SK-N-SH (cell line): ENCODE results near the gene FIGNL2. TPM values are rescaled to one million over a fixed set of nuclear protein-coding genes. Genes with fewer than 3 reads are reported as not detected.
A peak's percentile ranks its signal among the peaks of the same experiment; 100 is the strongest.

Experiments
- CTCF ChIA-PET: fragments of 300-600, 350-600 bp; formaldehyde crosslinking; extraction: SDS; loops from one replicate; lab custom pipeline; 2021; lab: Yijun Ruan, JAX
- POLR2A ChIA-PET: fragments of 350-600 bp; sonication (Branson Sonifier 250); formaldehyde crosslinking; extraction: SDS; loops from one replicate; lab custom pipeline; 2020; ENCODE audit warnings: antibody characterized with exemption, inconsistent platforms; lab: Yijun Ruan, JAX
- DNase-seq: peaks from one replicate; pipeline ENCODE4 v3.0.0; 2012
- H2AFZ ChIP-seq: fragments of 200-600 bp; sonication (generic); 2 replicates; pipeline ENCODE4 v1.8.1; 2016; ENCODE audit warnings: antibody characterized with exemption, mild to moderate bottlenecking, low read depth
- H3F3A ChIP-seq: fragments of 200-600 bp; sonication (generic); replicated peaks from 2 replicates; pipeline ENCODE3; 2016; ENCODE audit warnings: antibody characterized with exemption, mild to moderate bottlenecking; ENCODE audit not compliant: insufficient read depth
- H3K27ac ChIP-seq, 2 experiments: fragments of 200-500 bp in 1 of 2; fragments of 200-600 bp in 1 of 2; sonication (Bioruptor generic) in 1 of 2; sonication (generic), shearing (Covaris generic) in 1 of 2; 2 replicates each; pipeline versions ENCODE4 v1.5.1 to v1.6.1; 2014 to 2016; ENCODE audit warnings: low read depth in 2 of 2, inconsistent platforms in 1 of 2, low read length in 1 of 2, mild to moderate bottlenecking in 1 of 2, mixed read lengths in 1 of 2
- H3K27me3 ChIP-seq: fragments of 200-600 bp; sonication (generic), shearing (Covaris generic); 2 replicates; pipeline ENCODE4 v1.6.1; 2016; ENCODE audit warnings: mixed run types; ENCODE audit not compliant: insufficient read depth
- H3K36me3 ChIP-seq, 2 experiments: fragments of 200-500 bp in 1 of 2; fragments of 200-600 bp in 1 of 2; sonication (Bioruptor generic) in 1 of 2; sonication (generic) in 1 of 2; replicated peaks in 1 of 2; 2 replicates each; pipeline versions ENCODE3 to v1.5.1; 2014 to 2016; ENCODE audit warnings: low read length in 1 of 2, mild to moderate bottlenecking in 1 of 2; ENCODE audit not compliant: insufficient read depth in 2 of 2, control insufficient read depth in 1 of 2
- H3K4me1 ChIP-seq, 2 experiments: fragments of 200-500 bp in 1 of 2; fragments of 200-600 bp in 1 of 2; sonication (Bioruptor generic) in 1 of 2; sonication (generic), shearing (Covaris generic) in 1 of 2; 2 replicates each; pipeline versions ENCODE4 v1.5.1 to v1.6.1; 2014 to 2016; ENCODE audit warnings: low read depth in 1 of 2, low read length in 1 of 2, mixed run types in 1 of 2; ENCODE audit not compliant: insufficient read depth in 2 of 2, control insufficient read depth in 1 of 2
- H3K4me2 ChIP-seq: fragments of 200-600 bp; sonication (generic), shearing (Covaris generic); 2 replicates; pipeline ENCODE4 v1.6.1; 2017; ENCODE audit warnings: mixed run types
- H3K4me3 ChIP-seq, 2 experiments: fragments of 200-500 bp in 1 of 2; fragments of 200-600 bp in 1 of 2; sonication (Bioruptor generic) in 1 of 2; sonication (generic), shearing (Covaris generic) in 1 of 2; 2 replicates each; pipeline versions ENCODE4 v1.5.1 to v1.8.1; 2014 to 2016; ENCODE audit warnings: low read depth in 2 of 2, inconsistent platforms in 1 of 2, low read length in 1 of 2, mild to moderate bottlenecking in 1 of 2, mixed read lengths in 1 of 2, moderate library complexity in 1 of 2
- H3K79me2 ChIP-seq: fragments of 200-600 bp; sonication (generic); 2 replicates; pipeline ENCODE4 v1.8.1; 2017; ENCODE audit warnings: mild to moderate bottlenecking; ENCODE audit not compliant: insufficient read depth
- H3K9ac ChIP-seq: fragments of 200-600 bp; sonication (generic); 2 replicates; pipeline ENCODE4 v1.6.1; 2017; ENCODE audit warnings: mixed run types
- H3K9me2 ChIP-seq: fragments of 200-600 bp; sonication (generic); 2 replicates; pipeline ENCODE4 v1.6.1; 2017; ENCODE audit warnings: mixed run types
- H3K9me3 ChIP-seq: fragments of 200-600 bp; sonication (generic); 2 replicates; pipeline ENCODE4 v1.6.1; 2017; ENCODE audit warnings: mixed run types, mild to moderate bottlenecking, moderate library complexity
- H4K20me1 ChIP-seq: fragments of 200-600 bp; sonication (generic); 2 replicates; pipeline ENCODE4 v1.6.1; 2017; ENCODE audit warnings: mild to moderate bottlenecking, mixed run types; ENCODE audit not compliant: insufficient read depth
- CHD2 ChIP-seq: fragments of 150-350 bp; IDR thresholded peaks from 2 replicates; pipeline ENCODE4 v1.6.1; 2018; ENCODE audit warnings: low read length; ENCODE audit not compliant: partially characterized antibody
- FOXM1 ChIP-seq: IDR thresholded peaks from 2 replicates; pipeline ENCODE4 v1.4.0; 2012; ENCODE audit warnings: low read depth, mild to moderate bottlenecking
- GATA2 ChIP-seq: sonication (generic); formaldehyde crosslinking; IDR thresholded peaks from 2 replicates; pipeline ENCODE4 v1.5.0; 2020; ENCODE audit warnings: mild to moderate bottlenecking, missing genetic modification reagents
- IRF3 ChIP-seq: fragments of 150-350 bp; IDR thresholded peaks from 2 replicates; pipeline ENCODE4 v1.6.1; 2016; ENCODE audit warnings: mild to moderate bottlenecking, low read depth, low read length
- JUND ChIP-seq: IDR thresholded peaks from 2 replicates; pipeline ENCODE4 v1.4.0; 2012
- MXI1 ChIP-seq: IDR thresholded peaks from 2 replicates; pipeline ENCODE4 v1.6.1; 2012; ENCODE audit warnings: mild to moderate bottlenecking, low read depth, low read length, improper control_type of control experiment
- NFIC ChIP-seq: IDR thresholded peaks from 2 replicates; pipeline ENCODE4 v1.4.0; 2012; ENCODE audit warnings: borderline replicate concordance
- NRF1 ChIP-seq: IDR thresholded peaks from 2 replicates; pipeline ENCODE4 v1.6.1; 2012; ENCODE audit warnings: low read depth, mild to moderate bottlenecking, low read length
- PBX3 ChIP-seq: IDR thresholded peaks from 2 replicates; pipeline ENCODE4; 2012
- RAD21 ChIP-seq: IDR thresholded peaks from 2 replicates; pipeline ENCODE4 v1.6.1; 2012; ENCODE audit warnings: mild to moderate bottlenecking, low read length
- RFX5 ChIP-seq: IDR thresholded peaks from 2 replicates; pipeline ENCODE4 v1.6.1; 2012; ENCODE audit warnings: mild to moderate bottlenecking, improper control_type of control experiment, low read length
- SIN3A ChIP-seq: IDR thresholded peaks from 2 replicates; pipeline ENCODE4 v1.6.1; 2012; ENCODE audit warnings: low read depth, mild to moderate bottlenecking, low read length, moderate library complexity, borderline replicate concordance
- TAF1 ChIP-seq: IDR thresholded peaks from 2 replicates; pipeline ENCODE4 v1.6.1; 2012; ENCODE audit warnings: low read depth, mild to moderate bottlenecking, low read length, moderate library complexity, borderline replicate concordance
- TCF12 ChIP-seq: IDR thresholded peaks from 2 replicates; pipeline ENCODE4 v1.4.0; 2012
- USF1 ChIP-seq: IDR thresholded peaks from 2 replicates; pipeline ENCODE4 v1.4.0; 2012; ENCODE audit warnings: low read depth, borderline replicate concordance
- USF2 ChIP-seq: fragments of 150-350 bp; IDR thresholded peaks from 2 replicates; pipeline ENCODE4 v1.6.1; 2017; ENCODE audit warnings: antibody characterized with exemption, low read length, low read depth, borderline replicate concordance
- WGBS: methylation state at CpG from one replicate; pipeline ENCODE4 v1.1.6; 2017; ENCODE audit warnings: low lambda C conversion rate; 5-methylcytosine and 5-hydroxymethylcytosine counted together
- polyA plus RNA-seq, 3 experiments: library from polyadenylated mRNA; depleted of rRNA; stranded (reverse); fragments of >200 nt; gene quantifications; 2 replicates each; pipeline ENCODE4 v1.2.3, GENCODE V29; 2012

FIGNL2 gene
- polyA plus RNA-seq, 1 of the 3 experiments (the other 2 are of a cell fraction): 0.05 TPM

- Histone ChIP-seq H3K27ac (no peak overlapping the region), H3K4me2 (no peak overlapping the region), H3K27me3 (no peaks in the 10 kb centered on the region; the same call in 1 of the 2 replicates), H3K79me2 (no peaks in the 10 kb centered on the region), H3F3A (no peaks in the 10 kb centered on the region), H3K4me1 (peaks cover 0 to 28% of the 10 kb centered on the region in 2 experiments; a peak in 1 of 4 replicates), H3K9me2 (no peaks in the 10 kb centered on the region), H2AFZ (no peak overlapping the region), H3K36me3 (no peaks in the 10 kb centered on the region), H4K20me1 (no peaks in the 10 kb centered on the region), H3K9ac (no peak overlapping the region), H3K9me3 (no peaks in the 10 kb centered on the region), H3K4me3 (no peak overlapping the region)
- WGBS: 45% methylated on average over 8 of the region's 8 CpGs
- TF ChIP-seq GATA2 (peak; percentile 55), TAF1 (no peak)
- CTCF ChIA-PET: interaction anchor here (0.6 to 18.2 kb wide), 10 partner anchors 10 to 455 kb away, joined by 4 to 194 read pairs (median 22); partner anchors contain the start of gene FIGNL2
- no peak for DNase-seq
- POLR2A ChIA-PET: no interaction called here
Measured at GRCh38 chr12:51874000-51874399, 25.5 kb upstream of the FIGNL2 start.

GRCh38 chr12:51873251-51873994 lies 24.9 kb upstream of the FIGNL2 start:
- ChIA-PET CTCF (interaction anchor here (1.1 to 18.2 kb wide), 11 partner anchors 10 to 455 kb away, joined by 3 to 194 read pairs (median 20); partner anchors contain the start of gene FIGNL2), POLR2A (no interaction called here)
- Histone ChIP-seq H3K36me3 (no peaks in the 10 kb centered on the region), H3K79me2 (no peaks in the 10 kb centered on the region), H3K9me2 (no peaks in the 10 kb centered on the region), H3K4me2 (no peak overlapping the region), H3F3A (no peaks in the 10 kb centered on the region), H2AFZ (no peak overlapping the region), H3K9me3 (no peaks in the 10 kb centered on the region), H3K4me3 (no peak overlapping the region), H3K27ac (no peak overlapping the region), H3K27me3 (no peaks in the 10 kb centered on the region; the same call in 1 of the 2 replicates), H3K4me1 (peaks cover 0 to 34% of the 10 kb centered on the region in 2 experiments; a peak in 1 of 4 replicates), H3K9ac (no peak overlapping the region), H4K20me1 (no peaks in the 10 kb centered on the region)
- DNase-seq: no peak
- TF ChIP-seq NRF1 (no peak), TCF12 (no peak), RAD21 (no peak), NFIC (no peak), FOXM1 (no peak), USF1 (no peak), SIN3A (no peak), MXI1 (no peak)
- WGBS: 81% methylated on average over 8 of the region's 8 CpGs

- Histone ChIP-seq H3K9me3 (no peaks in the 10 kb centered on the region), H3K9ac (no peak overlapping the region), H3K79me2 (no peaks in the 10 kb centered on the region), H3K27me3 (no peaks in the 10 kb centered on the region; the same call in 1 of the 2 replicates), H3K4me1 (peaks cover 0 to 41% of the 10 kb centered on the region in 2 experiments; a peak in 1 of 4 replicates), H4K20me1 (no peaks in the 10 kb centered on the region), H3F3A (no peaks in the 10 kb centered on the region), H3K27ac (no peak overlapping the region), H3K4me3 (no peak overlapping the region), H2AFZ (no peak overlapping the region), H3K36me3 (no peaks in the 10 kb centered on the region), H3K9me2 (no peaks in the 10 kb centered on the region), H3K4me2 (no peak overlapping the region)
- WGBS: 97% methylated on average over 3 of the region's 3 CpGs
- TF ChIP-seq CHD2: no peak
- no peak for TF ChIP-seq TAF1
- TF ChIP-seq IRF3: no peak
- TF ChIP-seq MXI1: no peak
- TF ChIP-seq RFX5: no peak
- TF ChIP-seq JUND: no peak
- TF ChIP-seq USF2: no peak
- no peak for TF ChIP-seq PBX3
- CTCF ChIA-PET: interaction anchor here (0.6 to 18.2 kb wide), 9 partner anchors 9 to 452 kb away, joined by 3 to 194 read pairs (median 5); a partner anchor contains a TSS
- DNase-seq: no peak
- POLR2A ChIA-PET: no interaction called here
Measured at GRCh38 chr12:51872689-51872981, 24.1 kb upstream of the FIGNL2 start.
